Left ventricle myocardium inferior (tissue), 1 donor: ENCODE measurements around the gene TUBB1. TPM values are rescaled to one million over a fixed set of nuclear protein-coding genes. Genes with fewer than 3 reads are reported as not detected.
"Not testable (repeated sequence)": the region's sequence is repeated elsewhere in the genome, so short reads cannot be mapped to it uniquely, and the experiment has no call there.

ENCODE experiments used
- DNase-seq: peaks from one replicate; pipeline ENCODE4 v3.0.0-alpha.2; 2020
- H3K27ac ChIP-seq: fragments of 200-600 bp; replicated peaks from 2 replicates; pipeline ENCODE4 v1.8.0; 2021
- H3K27me3 ChIP-seq: fragments of 200-600 bp; 2 replicates; pipeline ENCODE4 v1.8.0; 2021; ENCODE audit warnings: low read depth
- H3K36me3 ChIP-seq: fragments of 200-600 bp; 2 replicates; pipeline ENCODE4 v1.8.0; 2021
- H3K4me1 ChIP-seq: fragments of 200-600 bp; 2 replicates; pipeline ENCODE4 v1.8.0; 2021
- H3K4me3 ChIP-seq: fragments of 200-600 bp; 2 replicates; pipeline ENCODE4 v1.8.0; 2021; ENCODE audit warnings: mild to moderate bottlenecking, moderate library complexity
- H3K9me3 ChIP-seq: fragments of 200-600 bp; replicated peaks from 2 replicates; pipeline ENCODE4 v1.8.0; 2021
- intact Hi-C: fragments of 100-400 bp; cut with micrococcal nuclease; formaldehyde crosslinking; loops from one replicate; pipeline ENCODE4 v1.11.0; 2022
- total RNA-seq: library from RNA; stranded (reverse); fragmentation: NEBNext Ultra II Directional; extraction: Animal tissue kit (Norgen Biotek cat#: 25700); gene quantifications from one replicate; pipeline ENCODE4 v1.2.1, GENCODE V29; 2021
- TF ChIP-seq, protein P1 (sequence below): fragments of 200-600 bp; IDR thresholded peaks from 2 replicates; pipeline ENCODE4 v1.8.0; 2021; ENCODE audit warnings: antibody characterized with exemption, mild to moderate bottlenecking, borderline replicate concordance
- donor health status: DM: no; HTN: yes; CAD: no; lungs with severe emphysema.

Gene TUBB1
- total RNA-seq, 1 donor from 2014 or later = 0.30 TPM

DNA sequence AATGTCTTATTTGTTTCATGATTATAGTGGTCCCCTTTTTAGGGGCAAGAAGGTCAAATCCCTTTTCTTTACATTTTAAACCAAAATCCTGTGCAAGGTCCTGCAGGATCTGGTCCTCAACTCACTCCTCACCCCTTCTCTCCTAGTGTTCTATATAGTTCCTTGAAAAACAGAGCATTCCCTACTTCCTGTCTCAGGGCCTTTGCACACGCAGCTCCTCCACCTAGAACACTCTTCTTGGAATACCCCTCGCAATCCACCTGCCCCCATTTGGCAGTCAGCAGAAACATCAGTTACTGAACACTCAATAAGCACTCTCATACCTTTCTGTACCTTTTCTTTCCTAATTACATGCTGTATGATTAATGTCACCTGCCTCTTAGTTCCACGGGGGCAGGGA is 16.2 kb downstream of the TUBB1 start:
- TF ChIP-seq, protein P1, sequence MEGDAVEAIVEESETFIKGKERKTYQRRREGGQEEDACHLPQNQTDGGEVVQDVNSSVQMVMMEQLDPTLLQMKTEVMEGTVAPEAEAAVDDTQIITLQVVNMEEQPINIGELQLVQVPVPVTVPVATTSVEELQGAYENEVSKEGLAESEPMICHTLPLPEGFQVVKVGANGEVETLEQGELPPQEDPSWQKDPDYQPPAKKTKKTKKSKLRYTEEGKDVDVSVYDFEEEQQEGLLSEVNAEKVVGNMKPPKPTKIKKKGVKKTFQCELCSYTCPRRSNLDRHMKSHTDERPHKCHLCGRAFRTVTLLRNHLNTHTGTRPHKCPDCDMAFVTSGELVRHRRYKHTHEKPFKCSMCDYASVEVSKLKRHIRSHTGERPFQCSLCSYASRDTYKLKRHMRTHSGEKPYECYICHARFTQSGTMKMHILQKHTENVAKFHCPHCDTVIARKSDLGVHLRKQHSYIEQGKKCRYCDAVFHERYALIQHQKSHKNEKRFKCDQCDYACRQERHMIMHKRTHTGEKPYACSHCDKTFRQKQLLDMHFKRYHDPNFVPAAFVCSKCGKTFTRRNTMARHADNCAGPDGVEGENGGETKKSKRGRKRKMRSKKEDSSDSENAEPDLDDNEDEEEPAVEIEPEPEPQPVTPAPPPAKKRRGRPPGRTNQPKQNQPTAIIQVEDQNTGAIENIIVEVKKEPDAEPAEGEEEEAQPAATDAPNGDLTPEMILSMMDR = no peak
- Histone ChIP-seq H3K36me3 (peaks cover 48% of the 10 kb centered on the region), H3K4me3 (no peak overlapping the region), H3K27me3 (no peaks in the 10 kb centered on the region), H3K9me3 (no peaks in the 10 kb centered on the region), H3K4me1 (peaks cover 41% of the 10 kb centered on the region), H3K27ac (no peak overlapping the region)
- intact Hi-C loops = loop anchor here (10.0 kb wide), 1 partner anchor 161 kb away; no protein-coding TSS in a partner anchor
- DNase-seq = no peak

DNA sequence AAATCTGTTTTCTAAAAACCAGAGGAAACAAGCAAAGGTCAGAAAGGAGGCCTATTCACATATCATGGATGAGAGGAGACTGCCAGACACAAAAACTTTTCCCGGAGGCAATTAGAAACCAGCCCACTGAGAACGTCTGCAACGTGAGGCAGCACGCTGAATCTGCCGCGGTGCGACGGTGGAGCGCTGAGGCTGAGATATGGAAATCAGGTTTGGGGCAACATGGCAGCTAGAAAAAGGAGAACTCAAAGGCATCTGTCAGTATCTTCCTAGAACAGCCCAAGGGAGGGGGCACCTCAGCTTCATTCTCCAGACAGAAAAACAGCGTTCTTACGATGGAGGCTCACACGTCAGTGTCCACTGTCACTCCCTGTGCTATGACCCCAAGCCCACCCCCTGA is 18.2 kb downstream of the TUBB1 start:
- DNase-seq = no peak
- no peaks in the 10 kb centered on the region for H3K27me3 ChIP-seq
- intact Hi-C loops = loop anchor here (10.0 kb wide), 1 partner anchor 163 kb away; no protein-coding TSS in a partner anchor
- H3K36me3 ChIP-seq = peaks cover 47% of the 10 kb centered on the region
- H3K4me3 ChIP-seq = no peak overlapping the region
- H3K9me3 ChIP-seq = no peaks in the 10 kb centered on the region
- H3K4me1 ChIP-seq = peaks cover 45% of the 10 kb centered on the region
- TF ChIP-seq, protein P1 = no peak
- H3K27ac ChIP-seq = no peak overlapping the region

DNA sequence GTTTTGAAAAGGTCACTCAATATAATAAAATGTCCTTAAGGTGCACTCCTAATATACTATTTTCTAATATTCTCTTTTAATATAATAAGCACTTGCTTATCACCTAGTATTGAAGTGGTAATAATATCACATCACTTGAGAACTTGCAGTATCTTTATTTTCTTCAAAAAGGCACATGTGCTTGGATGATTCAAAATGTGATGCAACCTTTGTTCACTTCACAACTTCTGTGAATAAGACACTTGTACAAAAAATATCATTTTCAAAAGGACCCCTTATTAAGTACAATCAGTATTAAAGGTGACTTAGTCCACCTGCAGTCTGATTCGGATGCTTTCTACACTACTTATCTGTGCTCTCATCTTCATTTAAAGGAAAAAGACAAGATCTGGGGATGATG is 20.0 kb downstream of the TUBB1 start:
- TF ChIP-seq, protein P1 = no peak
- Histone ChIP-seq H3K4me3 (no peak overlapping the region), H3K27ac (no peak overlapping the region), H3K4me1 (peaks cover 46% of the 10 kb centered on the region), H3K27me3 (no peaks in the 10 kb centered on the region), H3K9me3 (no peaks in the 10 kb centered on the region), H3K36me3 (peaks cover 41% of the 10 kb centered on the region)
- intact Hi-C loops = loop anchor here (10.0 kb wide), 1 partner anchor 164 kb away; no protein-coding TSS in a partner anchor
- no peak for DNase-seq

DNA sequence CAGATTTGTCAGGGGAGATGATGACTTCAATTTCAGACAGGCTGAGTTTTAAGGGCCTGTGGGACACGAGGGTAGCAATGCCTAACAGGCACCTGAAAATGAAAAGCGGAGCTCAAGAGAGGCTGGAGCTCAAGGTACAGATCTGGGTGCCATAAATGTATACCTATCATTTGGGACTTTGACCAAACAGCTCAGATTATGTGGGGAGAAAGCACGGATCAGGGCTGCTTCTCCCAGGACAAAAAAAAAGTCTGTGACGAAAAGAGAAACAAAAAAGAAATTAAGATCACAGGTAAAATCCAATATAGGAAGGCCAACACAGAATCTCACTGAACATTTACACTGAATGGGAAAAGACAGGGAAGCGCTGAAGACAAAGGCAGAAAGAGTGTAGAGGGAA is 21.4 kb downstream of the TUBB1 start:
- DNase-seq = no peak
- Histone ChIP-seq H3K4me3 (no peak overlapping the region), H3K36me3 (peaks cover 27% of the 10 kb centered on the region), H3K4me1 (peaks cover 46% of the 10 kb centered on the region), H3K27ac (no peak overlapping the region), H3K27me3 (no peaks in the 10 kb centered on the region), H3K9me3 (no peaks in the 10 kb centered on the region)
- TF ChIP-seq, protein P1 = no peak
- intact Hi-C loops = no loop called here

DNA sequence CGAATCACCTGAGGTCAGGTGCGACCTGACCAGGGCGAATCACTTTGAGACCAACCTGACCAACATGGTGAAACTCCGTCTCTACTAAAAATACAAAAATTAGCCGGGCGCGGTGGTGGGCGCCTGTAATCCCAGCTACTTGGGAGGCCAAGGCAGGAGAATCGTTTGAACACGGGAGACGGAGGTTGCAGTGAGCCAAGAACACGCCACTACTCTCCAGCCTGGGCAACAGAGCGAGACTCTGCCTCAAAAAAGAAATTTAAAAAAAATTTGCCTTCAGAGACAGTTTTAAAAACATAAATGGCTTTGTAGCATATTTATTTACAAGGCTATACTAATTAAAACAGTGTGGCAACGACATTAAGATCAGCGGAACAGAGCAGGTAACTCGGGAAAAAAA is 22.3 kb downstream of the TUBB1 start:
- H3K4me3 ChIP-seq = peak overlapping the region; percentile 88
- H3K27me3 ChIP-seq, H3K9me3 ChIP-seq, intact Hi-C loops, DNase-seq: not testable (repeated sequence)
- H3K36me3 ChIP-seq = peaks cover 19% of the 10 kb centered on the region
- peak overlapping the region; percentile 88 for H3K27ac ChIP-seq
- H3K4me1 ChIP-seq = peaks cover 46% of the 10 kb centered on the region

DNA sequence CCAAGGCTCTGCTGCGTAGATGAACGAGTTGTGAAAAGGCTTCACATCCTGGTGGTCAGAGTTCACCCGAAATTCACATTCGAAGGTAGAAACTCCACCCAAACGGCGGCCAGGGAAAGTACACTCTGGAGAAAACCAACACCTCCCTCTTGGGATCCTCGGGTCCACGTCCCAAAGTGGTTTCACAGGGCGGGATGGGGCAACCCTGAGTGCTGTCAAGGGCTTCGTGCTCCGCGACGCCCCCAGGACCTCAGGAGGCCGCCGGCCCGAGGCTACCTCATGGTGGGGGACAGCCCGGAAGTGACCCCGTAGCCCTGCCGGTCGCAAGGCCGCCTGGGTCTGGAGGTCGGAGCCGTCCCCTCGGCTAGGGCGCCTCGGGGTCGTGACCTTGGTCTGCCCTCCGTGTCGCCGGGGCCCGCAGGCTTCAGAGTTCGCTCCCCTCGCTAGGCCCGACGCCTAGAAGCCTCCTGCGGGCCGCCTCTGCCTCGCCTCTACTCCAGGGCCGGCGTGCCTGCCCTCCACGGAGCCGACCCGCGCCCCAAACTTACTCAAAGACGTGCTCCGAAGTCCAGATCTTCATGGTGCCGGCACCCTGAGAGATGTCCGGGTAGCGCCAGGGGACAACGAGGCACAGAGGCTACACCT is 23.0 kb downstream of the TUBB1 start, which contains the start of gene PRELID3B:
TSS of gene PRELID3B (minus strand) at position 636 of the 645 bp plus-strand sequence. CDS start at position 580, 56 bp downstream.
- DNase-seq = peak; percentile 36
- Histone ChIP-seq H3K4me1 (peaks cover 46% of the 10 kb centered on the region), H3K27me3 (no peaks in the 10 kb centered on the region), H3K9me3 (no peaks in the 10 kb centered on the region), H3K36me3 (peaks cover 11% of the 10 kb centered on the region), H3K27ac (peak within 1 kb of the TSS; percentile 88), H3K4me3 (peak within 1 kb of the TSS; percentile 88)
- TF ChIP-seq, protein P1 = no peak
- intact Hi-C loops = no loop called here
